ENCODE results near the gene TEDC2. TPM values are rescaled to one million over a fixed set of nuclear protein-coding genes. Genes with fewer than 3 reads are reported as not detected.

TEDC2 gene
- total and polyA plus RNA-seq, 9 of the 15 experiments (the other 6 are each of a cell fraction or from before 2014, with no cell fraction given): 0.75 to 57.0 (median 17.6) TPM

DNA sequence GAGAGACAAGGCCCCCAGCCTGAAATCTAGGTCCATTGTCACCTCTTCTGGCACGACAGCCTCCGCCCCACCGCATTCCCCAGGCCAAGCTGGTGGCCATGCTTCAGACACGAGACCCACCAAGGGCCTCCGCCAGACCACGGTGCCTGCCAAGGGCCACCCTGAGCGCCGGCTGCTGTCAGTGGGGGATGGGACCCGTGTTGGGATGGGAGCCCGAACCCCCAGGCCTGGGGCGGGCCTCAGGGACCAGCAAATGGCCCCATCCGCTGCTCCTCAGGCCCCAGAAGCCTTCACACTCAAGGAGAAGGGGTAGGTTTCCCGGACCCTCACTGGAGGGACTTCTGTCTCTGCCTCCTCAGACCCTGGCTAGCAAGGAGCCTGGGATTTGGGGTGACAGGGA is 1.0 kb downstream of the TEDC2 start:
- Histone ChIP-seq H3K4me1 (replicated peaks in 1 of 2; ENCODE audit: control insufficient read depth in 2 of 2, insufficient read depth in 2 of 2, low read length in 2 of 2) (peaks cover 13 to 73% of the 10 kb centered on the region in 2 experiments; a peak in 4 of 5 replicates), H3K27ac (ENCODE audit: extremely low read depth, low read depth, low read length) (no peak overlapping the region; the same call in 2 of the 3 replicates), H3K9me1 (ENCODE audit: control insufficient read depth, insufficient read depth, low read length) (peaks cover 6% of the 10 kb centered on the region), H3K9ac (ENCODE audit: insufficient read depth in 1 of 2, low read depth in 2 of 2, low read length in 2 of 2) (peak overlapping the region; percentile 66 to 97), H3K27me3 (ENCODE audit: control insufficient read depth in 2 of 2, insufficient read depth in 2 of 2, low read length in 2 of 2) (no peaks in the 10 kb centered on the region), H4K20me1 (replicated peaks; ENCODE audit: control insufficient read depth, insufficient read depth, low read length) (peaks cover 2% of the 10 kb centered on the region; the same call in 1 of the 2 replicates), H3K4me2 (ENCODE audit: insufficient read depth, low read length) (peak overlapping the region; percentile 94), H3K79me2 (ENCODE audit: control insufficient read depth, insufficient read depth, low read length) (peaks cover 16% of the 10 kb centered on the region), H3K9me3 (replicated peaks; ENCODE audit: control insufficient read depth, insufficient read depth, low read depth, low read length) (no peaks in the 10 kb centered on the region), H2AFZ (ENCODE audit: low read depth, low read length) (no peak overlapping the region), H3K4me3 (peak overlapping the region; percentile 77), H3K36me3 (ENCODE audit: control insufficient read depth, insufficient read depth, low read length) (peaks cover 52% of the 10 kb centered on the region; the same call in 2 of the 3 replicates)
- POLR2A ChIA-PET: interaction anchor here (0.7 to 1.3 kb wide), 3 partner anchors 8 to 26 kb away, joined by 3 to 6 read pairs (median 5); no protein-coding TSS in a partner anchor
- TF ChIP-seq ZNF134 (CRISPR knock-in tag; conservative IDR thresholded peaks at IDR 0.05) (no peak), PRPF4 (IDR thresholded peaks at IDR 0.05; ENCODE audit: insufficient read depth, low read depth, low read length, poor library complexity, severe bottlenecking) (no peak), RAD21 (CRISPR knock-in tag; conservative IDR thresholded peaks at IDR 0.05 in 1 of 2, IDR thresholded peaks at IDR 0.05 in 1 of 2) (no peak), CC2D1A (IDR thresholded peaks at IDR 0.05) (no peak), STAG1 (CRISPR knock-in tag; IDR thresholded peaks at IDR 0.05; ENCODE audit: borderline replicate concordance) (no peak)
- TF ChIP-seq, protein P1, sequence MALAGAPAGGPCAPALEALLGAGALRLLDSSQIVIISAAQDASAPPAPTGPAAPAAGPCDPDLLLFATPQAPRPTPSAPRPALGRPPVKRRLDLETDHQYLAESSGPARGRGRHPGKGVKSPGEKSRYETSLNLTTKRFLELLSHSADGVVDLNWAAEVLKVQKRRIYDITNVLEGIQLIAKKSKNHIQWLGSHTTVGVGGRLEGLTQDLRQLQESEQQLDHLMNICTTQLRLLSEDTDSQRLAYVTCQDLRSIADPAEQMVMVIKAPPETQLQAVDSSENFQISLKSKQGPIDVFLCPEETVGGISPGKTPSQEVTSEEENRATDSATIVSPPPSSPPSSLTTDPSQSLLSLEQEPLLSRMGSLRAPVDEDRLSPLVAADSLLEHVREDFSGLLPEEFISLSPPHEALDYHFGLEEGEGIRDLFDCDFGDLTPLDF (CRISPR knock-in tag; IDR thresholded peaks at IDR 0.05): no peak
- TF ChIP-seq, protein P2, sequence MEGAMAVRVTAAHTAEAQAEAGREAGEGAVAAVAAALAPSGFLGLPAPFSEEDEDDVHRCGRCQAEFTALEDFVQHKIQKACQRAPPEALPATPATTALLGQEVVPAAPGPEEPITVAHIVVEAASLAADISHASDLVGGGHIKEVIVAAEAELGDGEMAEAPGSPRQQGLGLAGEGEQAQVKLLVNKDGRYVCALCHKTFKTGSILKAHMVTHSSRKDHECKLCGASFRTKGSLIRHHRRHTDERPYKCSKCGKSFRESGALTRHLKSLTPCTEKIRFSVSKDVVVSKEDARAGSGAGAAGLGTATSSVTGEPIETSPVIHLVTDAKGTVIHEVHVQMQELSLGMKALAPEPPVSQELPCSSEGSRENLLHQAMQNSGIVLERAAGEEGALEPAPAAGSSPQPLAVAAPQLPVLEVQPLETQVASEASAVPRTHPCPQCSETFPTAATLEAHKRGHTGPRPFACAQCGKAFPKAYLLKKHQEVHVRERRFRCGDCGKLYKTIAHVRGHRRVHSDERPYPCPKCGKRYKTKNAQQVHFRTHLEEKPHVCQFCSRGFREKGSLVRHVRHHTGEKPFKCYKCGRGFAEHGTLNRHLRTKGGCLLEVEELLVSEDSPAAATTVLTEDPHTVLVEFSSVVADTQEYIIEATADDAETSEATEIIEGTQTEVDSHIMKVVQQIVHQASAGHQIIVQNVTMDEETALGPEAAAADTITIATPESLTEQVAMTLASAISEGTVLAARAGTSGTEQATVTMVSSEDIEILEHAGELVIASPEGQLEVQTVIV (CRISPR knock-in tag; IDR thresholded peaks at IDR 0.05; ENCODE audit: borderline replicate concordance): no peak
- TF ChIP-seq, protein P3, sequence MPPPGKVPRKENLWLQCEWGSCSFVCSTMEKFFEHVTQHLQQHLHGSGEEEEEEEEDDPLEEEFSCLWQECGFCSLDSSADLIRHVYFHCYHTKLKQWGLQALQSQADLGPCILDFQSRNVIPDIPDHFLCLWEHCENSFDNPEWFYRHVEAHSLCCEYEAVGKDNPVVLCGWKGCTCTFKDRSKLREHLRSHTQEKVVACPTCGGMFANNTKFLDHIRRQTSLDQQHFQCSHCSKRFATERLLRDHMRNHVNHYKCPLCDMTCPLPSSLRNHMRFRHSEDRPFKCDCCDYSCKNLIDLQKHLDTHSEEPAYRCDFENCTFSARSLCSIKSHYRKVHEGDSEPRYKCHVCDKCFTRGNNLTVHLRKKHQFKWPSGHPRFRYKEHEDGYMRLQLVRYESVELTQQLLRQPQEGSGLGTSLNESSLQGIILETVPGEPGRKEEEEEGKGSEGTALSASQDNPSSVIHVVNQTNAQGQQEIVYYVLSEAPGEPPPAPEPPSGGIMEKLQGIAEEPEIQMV (tag; conservative IDR thresholded peaks at IDR 0.05; ENCODE audit: low read depth): no peak
- WGBS (ENCODE audit: insufficient coverage, low coverage, missing lambda C conversion rate): 81% methylated on average over 8 of the region's 13 CpGs
- in situ Hi-C loops (cut with MboI) (no loop called here), intact Hi-C loops (cut with micrococcal nuclease) (no loop called here)
- FAIRE-seq: no peak
- no peak for ATAC-seq
- no peak for DNase-seq (ENCODE audit: extremely low read depth in 1 of 4, low spot score in 3 of 4)
- TSS peak; percentile 39 for BruUV-seq (replicated peaks)
- CTCF ChIA-PET (ENCODE audit: low intra/inter-chr PET ratio): no interaction called here

Measured in K562 (cell line).